GOT3 (cell line): ENCODE measurements around the gene KDM2B.

Experiments
- DNase-seq: peaks from one replicate; lab custom pipeline; 2025; ENCODE audit warnings: mixed read lengths; lab: John Stamatoyannopoulos, UW

The KDM2B gene

GRCh38 chr12:121530600-121531355, 50.0 kb downstream of the KDM2B start:
- no peak for DNase-seq

- no peak for DNase-seq
Observed at GRCh38 chr12:121529184-121529583, 51.6 kb downstream of the KDM2B start.

- no peak for DNase-seq
Observed at GRCh38 chr12:121525411-121525810, 55.4 kb downstream of the KDM2B start.

- no peak for DNase-seq
Observed at GRCh38 chr12:121524196-121524916, 56.5 kb downstream of the KDM2B start.

- no peak for DNase-seq
Observed at GRCh38 chr12:121523741-121524140, 57.1 kb downstream of the KDM2B start.

GRCh38 chr12:121522971-121523370, 57.9 kb downstream of the KDM2B start:
- no peak for DNase-seq

- DNase-seq, result no peak
Observed at GRCh38 chr12:121520586-121521086, 60.2 kb downstream of the KDM2B start.

- no peak for DNase-seq
Observed at GRCh38 chr12:121520119-121520518, 60.7 kb downstream of the KDM2B start.

- no peak for DNase-seq
Observed at GRCh38 chr12:121519227-121519626, 61.6 kb downstream of the KDM2B start.

- DNase-seq, result no peak
Observed at GRCh38 chr12:121518656-121519055, 62.2 kb downstream of the KDM2B start.

GRCh38 chr12:121516437-121517011, 64.3 kb downstream of the KDM2B start:
- no peak for DNase-seq

GRCh38 chr12:121515615-121516014, 65.2 kb downstream of the KDM2B start:
- DNase-seq, result no peak

GRCh38 chr12:121514184-121514742, 66.6 kb downstream of the KDM2B start:
- no peak for DNase-seq

GRCh38 chr12:121513464-121514183, 67.2 kb downstream of the KDM2B start:
- DNase-seq, result no peak

GRCh38 chr12:121512561-121512960, 68.3 kb downstream of the KDM2B start:
- DNase-seq, result no peak

GRCh38 chr12:121511916-121512315, 68.9 kb downstream of the KDM2B start:
- no peak for DNase-seq

GRCh38 chr12:121509339-121509738, 71.5 kb downstream of the KDM2B start:
- DNase-seq, result no peak

- no peak for DNase-seq
Observed at GRCh38 chr12:121508533-121508932, 72.3 kb downstream of the KDM2B start.

- DNase-seq, result no peak
Observed at GRCh38 chr12:121507984-121508383, 72.8 kb downstream of the KDM2B start.

GRCh38 chr12:121507245-121507644, 73.6 kb downstream of the KDM2B start:
- no peak for DNase-seq

GRCh38 chr12:121505513-121505912, 75.3 kb downstream of the KDM2B start:
- no peak for DNase-seq

GRCh38 chr12:121504505-121504904, 76.3 kb downstream of the KDM2B start:
- DNase-seq, result no peak
